ENCODE results near the gene SLC25A6.
"Not testable (repeated sequence)": the region's sequence is repeated elsewhere in the genome, so short reads cannot be mapped to it uniquely, and the experiment has no call there.

SLC25A6 gene

DNA sequence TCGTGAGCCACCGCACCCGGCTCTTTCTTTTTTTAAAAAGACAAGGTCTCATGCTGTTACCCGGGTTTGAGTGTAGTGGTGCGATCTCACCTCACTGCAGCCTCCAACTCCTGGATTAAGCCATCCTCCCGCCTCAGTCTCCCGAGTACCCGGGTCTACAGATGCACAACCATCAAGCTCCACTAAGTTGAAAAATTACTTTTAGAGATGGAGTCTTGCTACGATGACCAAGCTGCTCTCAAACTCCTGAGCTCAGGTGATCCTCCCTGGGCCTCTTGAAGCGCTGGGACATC, 2.0 kb downstream of the SLC25A6 start:
- DNase-seq (ENCODE audit: low read depth) = no peak

DNA sequence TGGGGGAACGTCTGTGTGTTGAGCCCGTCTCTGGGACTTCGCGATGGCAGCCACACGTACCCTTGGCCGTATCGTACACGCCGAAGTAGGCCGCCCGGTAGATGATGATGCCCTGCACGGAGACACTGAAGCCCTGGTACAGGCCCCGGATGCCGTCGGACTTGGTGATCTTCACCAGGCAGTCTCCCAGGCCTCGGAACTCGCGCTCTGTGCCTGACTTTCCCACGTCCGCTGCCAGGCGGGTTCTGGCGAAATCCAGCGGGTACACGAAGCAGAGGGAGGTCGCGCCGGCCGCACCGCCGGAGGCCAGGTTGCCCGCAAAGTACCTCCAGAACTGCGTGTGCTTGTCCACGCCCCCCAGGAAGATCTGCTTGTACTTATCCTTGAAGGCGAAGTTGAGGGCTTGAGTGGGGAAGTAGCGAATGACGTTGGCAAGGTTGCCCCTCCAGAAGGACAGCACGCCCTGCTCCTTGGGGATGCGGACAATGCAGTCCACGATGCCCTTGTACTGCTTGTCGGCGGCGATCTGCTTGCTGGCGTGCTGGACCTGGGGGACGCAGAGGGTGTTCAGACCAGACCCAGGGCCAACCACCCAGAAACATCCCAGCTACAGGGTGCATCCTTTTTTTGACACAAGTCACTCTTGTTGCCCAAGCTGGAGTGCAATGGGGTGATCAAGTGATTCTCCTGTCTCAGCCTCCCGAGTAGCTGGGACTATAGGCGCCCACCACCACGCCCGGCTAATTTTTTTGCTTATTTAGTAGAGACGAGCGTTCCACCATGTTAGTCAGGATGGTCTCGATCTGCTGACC, 2.5 kb downstream of the SLC25A6 start:
- DNase-seq (ENCODE audit: low read depth) = no peak

DNA sequence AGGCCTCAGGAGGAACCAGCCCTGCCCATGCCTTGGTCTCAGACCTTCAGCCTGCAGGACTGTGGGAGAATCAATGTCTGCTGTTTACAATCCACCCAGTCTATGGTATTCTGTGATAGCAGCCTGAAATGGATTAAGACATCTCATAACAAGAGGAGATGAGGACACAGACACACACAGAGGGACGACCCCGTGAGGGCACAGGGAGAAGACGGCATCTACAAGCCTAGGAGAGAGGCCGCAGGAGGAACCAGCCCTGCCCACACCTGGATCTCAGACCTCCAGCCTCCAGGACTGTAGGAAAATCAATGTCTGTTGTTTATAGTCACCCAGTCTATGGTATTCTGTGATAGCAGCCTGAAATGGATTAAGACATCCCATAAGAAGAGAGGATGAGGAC, 3.3 kb downstream of the SLC25A6 start:
- DNase-seq (ENCODE audit: low read depth) = no peak

DNA sequence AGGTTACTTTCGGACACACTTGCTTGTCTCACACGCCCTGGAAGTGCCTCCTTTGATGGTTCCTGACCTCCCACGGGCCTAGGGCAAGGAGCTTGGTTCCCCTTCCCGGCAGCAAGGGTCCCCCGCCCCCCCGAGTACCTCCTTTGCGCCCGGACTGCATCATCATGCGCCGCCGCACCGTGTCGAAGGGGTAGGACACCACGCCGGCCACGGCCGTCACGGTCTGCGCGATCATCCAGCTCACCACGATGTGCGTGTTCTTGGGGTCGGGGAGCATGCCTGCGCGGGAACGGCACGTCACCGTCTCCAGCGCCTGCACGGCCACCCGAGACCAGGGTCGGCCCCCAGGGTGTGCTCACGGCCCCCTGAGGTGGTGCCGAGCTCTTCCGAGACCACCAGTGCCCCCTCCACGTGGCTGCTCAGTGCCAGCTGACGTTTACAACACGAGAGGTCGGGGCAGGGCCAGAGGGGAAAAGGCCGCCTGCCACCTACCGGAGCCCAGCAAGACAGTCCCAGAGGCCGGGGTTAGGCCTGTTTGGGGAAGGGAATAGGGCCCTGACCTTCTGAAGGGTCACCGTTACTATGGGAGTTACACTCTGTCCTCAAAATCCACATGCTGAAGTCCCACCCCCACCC, 4.7 kb downstream of the SLC25A6 start:
- DNase-seq (ENCODE audit: low read depth) = no peak

DNA sequence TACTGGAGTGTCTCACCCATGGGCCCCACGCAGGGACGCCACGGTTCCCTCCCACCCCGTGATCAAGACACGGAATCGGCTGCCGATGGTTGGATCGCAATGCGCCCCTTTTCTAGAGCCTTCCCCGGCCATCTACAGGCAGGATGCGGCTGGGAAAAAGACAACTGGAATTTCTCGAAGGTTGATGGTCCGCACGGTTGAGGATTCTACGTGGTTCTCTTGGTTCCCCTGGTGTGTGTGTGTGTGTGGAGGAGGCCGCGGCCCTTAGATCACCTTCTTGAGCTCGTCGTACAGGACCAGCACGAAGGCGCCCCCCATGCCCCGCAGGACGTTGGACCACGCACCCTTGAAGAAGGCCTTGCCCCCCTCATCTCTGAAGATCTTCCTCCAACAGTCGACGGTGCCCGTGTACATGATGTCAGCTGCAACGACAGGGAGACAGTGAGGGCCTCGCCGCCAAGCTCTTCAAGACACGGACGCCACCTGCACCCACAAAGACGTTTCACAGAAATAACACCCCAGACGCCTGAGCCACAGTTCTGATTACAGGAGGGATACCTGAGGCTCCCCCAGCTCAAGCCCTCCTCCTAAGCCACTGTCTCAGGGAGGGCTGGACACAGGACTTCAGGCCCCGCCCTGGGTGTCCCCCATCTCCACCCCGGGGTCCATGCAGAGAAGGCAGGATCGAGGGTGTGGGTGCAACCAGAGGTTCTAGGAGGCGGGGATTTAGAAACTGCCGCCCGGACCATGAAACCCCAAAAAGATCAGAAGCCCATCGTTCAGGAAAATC, 5.4 kb downstream of the SLC25A6 start:
- no peak for DNase-seq (ENCODE audit: low read depth)

DNA sequence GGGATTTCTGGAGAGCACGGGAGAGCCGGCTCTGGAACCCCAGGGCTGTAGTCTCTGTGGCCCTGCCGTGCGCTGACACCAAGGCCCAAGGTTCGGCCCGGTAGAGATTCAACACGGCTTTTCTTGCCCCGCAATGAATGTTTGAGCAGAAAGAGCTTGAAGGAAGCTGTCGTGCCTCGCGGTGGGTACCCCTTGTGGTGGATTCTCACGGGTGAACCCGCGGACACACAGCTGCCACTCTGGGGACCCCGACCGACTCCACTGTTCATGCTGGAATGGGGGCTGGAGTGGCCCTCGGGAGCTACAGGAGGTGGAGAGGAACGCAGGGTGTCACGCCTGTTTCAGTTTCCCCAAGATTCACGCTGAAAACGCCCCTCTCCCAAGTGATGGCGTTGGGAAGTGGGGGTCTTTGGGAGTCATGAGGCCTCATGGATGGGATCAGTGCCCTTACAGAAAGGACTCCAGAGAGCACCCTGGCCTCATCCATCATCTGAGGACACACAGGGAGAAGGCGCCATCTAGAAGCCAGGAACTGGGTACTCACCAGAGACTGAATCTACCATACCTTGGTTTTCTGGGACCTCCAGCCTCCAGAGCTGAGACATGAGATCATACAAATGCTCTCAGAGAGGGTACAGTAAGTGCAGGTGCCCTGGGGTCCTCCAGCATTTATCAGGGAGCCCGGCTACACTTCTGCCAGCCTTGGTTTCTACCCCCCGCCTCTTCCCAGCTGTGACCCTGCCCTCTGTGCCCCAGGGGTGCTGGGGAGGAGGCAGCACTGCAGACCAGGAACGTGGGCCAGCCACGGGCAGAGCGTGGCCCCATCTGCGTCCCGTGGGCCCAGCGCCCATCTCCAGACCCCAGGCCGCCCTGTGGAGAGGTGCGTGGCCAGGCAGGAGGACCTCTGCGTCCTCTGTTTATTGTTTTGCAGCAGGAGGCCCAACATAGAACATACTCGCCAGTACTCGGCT, 6.4 kb downstream of the SLC25A6 start:
- no peak for DNase-seq (ENCODE audit: low read depth)

DNA sequence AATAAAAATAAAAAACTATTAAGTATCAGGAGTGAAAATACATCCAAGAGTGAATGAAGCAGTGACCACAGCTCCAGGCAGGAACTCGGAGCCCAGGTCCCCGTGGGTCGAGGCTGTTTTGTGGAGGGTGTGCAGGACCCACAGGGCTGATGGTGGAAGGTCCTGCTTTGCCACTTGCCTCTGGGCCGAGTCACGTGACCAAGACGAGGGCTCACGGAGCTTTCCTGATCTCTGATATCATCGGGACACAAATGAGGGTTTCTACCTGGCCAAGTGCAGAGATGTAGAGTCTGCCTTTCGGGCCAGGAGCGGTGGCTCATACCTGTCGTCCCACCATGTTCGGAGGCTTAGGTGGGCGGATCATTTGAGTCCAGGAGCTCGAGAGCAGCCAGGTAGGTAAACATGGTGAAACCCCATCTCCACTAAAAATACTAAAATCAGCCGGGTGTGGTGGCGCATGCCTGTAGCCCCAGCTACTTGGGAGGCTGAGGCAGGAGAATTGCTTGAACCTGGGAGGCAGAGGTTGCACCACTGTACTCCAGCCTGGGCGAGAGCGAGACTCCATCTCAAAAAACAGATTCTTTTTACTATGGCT, 7.2 kb downstream of the SLC25A6 start:
- DNase-seq (ENCODE audit: low read depth) = no peak

DNA sequence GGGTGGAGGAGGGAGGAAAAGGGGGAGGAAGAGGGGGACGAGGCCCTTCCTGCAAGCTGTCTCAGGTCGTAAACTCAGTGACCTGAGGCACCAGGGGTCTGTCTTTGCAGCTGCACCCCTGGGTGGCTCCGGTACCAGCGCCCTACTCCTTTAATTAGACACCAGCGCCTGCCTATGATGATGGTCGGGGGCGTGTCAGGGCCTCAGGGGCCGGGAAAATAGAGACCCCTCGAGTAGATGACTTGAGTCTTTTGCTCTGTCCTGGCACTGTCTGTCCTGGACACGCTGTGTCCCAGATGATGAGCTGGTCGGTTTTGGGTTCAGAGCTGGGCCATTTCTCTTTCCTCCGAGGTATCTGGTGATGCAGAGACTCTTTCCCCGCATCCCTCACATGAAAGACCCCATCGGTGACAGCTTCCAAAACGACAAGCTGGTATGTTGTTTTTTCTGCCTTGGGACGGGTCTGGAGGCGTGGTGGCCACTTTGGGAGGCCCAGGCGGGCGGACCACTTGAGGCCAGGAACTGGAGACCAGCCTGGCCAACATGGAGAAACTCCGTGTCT, 11.2 kb downstream of the SLC25A6 start:
- DNase-seq (ENCODE audit: low read depth) = no peak

DNA sequence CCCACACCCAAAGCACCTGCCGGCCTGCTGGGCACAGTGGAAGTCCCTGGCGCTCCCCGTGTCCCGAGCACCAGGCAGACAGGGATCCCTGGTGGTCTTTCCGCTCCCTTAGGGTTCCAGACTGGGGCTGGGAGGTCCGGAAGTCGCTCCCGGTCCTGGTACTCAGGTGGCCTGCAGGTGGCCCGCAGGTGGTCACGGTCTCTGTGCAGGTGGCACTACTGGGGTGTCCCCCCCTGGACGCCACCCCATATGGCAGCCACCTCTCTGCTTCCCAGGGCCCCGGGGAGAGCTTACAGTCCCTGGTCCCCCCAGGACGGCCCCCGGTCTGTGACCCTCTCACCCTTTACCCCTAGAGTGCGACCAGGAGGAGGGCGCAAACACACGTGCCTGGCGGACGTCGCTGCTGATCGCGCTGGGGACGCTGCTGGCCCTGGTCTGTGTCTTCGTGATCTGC, 13.6 kb downstream of the SLC25A6 start:
- DNase-seq (ENCODE audit: low read depth) = no peak

DNA sequence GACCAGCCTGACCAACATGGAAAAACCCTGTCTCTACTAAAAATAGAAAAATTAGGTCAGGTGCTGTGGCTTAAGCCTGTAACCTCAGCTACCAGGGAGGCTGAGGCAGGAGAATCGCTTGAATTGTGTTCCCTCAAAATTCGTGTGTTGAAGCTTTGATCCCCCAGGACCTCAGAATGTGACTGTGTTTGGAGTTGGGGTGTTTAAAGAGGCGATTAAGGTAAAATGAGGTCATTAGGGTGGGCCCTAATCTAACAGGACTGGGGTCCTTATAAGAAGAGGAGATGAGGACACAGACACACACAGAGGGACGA, 23.6 kb downstream of the SLC25A6 start:
- DNase-seq (ENCODE audit: low read depth) = no peak

DNA sequence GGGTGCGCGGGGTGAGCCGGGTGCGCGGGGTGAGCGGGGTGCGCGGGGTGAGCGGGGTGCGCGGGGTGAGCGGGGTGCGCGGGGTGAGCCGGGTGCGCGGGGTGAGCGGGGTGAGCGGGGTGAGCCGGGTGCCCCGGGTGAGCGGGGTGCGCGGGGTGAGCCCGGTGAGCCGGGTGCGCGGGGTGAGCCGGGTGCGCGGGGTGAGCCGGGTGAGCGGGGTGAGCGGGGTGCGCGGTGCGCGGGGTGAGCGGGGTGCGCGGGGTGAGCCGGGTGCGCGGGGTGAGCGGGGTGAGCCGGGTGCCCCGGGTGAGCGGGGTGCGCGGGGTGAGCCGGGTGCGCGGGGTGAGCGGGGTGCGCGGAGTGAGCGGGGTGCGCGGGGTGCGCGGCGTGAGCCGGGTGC, 25.6 kb downstream of the SLC25A6 start:
- DNase-seq (ENCODE audit: low read depth) = not testable (repeated sequence)

DNA sequence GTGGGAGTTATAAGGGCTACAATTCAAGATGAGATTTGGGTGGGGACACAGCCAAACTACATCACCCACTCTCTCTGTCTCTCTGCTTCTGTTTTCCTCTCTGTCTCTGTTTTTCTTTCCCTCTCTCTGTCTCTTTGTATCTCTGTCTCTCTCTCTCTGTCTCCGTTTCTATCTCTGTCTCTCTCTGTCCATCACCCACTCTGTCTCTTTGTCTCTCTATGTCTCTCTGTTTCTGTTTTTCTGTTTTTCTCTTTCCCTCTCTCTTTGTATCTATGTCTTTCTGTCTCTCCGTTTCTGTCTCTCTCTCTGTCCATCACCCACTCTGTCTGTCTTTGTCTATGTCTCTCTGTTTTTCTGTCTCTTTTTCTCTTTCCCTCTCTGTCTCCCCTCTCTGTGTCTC, 30.0 kb downstream of the SLC25A6 start:
- no peak for DNase-seq (ENCODE audit: low read depth)

DNA sequence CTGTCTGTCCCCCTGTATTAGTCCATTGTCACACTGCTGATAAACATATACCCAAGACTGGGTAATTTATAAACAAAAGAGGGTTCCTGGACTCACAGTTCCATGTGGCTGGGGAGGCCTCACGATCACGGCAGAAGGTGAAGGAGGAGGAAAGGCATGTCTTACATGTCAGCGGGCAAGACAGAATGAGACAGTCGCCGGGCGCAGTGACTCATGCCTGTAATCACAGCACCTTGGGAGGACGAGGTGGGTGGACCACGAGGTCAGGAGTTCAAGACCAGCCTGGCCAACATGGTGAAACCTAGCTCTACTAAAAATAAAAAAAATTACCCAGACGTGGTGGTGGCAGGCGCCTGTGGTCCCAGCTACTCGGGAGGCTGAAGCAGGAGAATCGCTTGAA, 30.6 kb downstream of the SLC25A6 start:
- DNase-seq (ENCODE audit: low read depth) = no peak

DNA sequence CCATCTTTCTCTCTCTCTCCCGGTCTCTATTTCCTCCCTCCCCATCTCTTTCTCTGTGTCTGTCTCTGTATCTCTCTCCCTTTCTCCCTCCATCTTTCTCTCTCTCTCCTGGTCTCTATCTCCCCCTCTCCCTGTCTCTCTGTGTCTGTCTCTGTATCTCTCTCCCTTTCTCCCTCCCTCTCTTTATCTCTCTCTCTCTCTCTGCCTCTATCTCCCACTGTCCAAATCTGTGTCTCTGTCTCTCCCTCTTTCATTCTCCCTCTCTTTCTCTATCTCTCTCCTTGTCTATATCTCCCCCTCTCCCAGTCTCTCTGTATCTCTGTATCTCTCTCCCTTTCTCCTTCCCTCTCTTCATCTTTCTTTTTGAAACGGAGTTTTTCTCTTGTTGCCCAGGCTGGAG, 31.7 kb downstream of the SLC25A6 start:
- DNase-seq (ENCODE audit: low read depth) = no peak

DNA sequence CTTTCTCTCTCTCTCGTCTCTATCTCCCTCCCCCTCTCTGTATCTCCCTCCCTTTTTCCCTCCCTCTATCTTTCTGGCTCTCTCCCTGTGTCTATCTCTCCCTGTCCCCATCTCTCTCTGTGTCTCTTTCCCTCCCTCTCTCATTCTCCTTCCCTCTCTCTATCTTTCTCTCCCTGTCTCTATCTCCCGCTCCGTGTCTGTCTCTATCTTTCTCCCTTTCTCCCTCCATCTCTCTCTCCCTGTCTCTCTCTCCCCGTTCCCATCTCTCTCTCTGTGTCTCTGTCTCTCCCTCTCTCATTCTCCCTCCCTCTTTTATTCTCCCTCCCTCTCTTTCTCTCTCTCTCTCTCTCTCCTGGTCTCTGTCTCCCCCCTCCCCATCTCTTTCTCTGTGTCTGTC, 32.4 kb downstream of the SLC25A6 start:
- DNase-seq (ENCODE audit: low read depth) = no peak

DNA sequence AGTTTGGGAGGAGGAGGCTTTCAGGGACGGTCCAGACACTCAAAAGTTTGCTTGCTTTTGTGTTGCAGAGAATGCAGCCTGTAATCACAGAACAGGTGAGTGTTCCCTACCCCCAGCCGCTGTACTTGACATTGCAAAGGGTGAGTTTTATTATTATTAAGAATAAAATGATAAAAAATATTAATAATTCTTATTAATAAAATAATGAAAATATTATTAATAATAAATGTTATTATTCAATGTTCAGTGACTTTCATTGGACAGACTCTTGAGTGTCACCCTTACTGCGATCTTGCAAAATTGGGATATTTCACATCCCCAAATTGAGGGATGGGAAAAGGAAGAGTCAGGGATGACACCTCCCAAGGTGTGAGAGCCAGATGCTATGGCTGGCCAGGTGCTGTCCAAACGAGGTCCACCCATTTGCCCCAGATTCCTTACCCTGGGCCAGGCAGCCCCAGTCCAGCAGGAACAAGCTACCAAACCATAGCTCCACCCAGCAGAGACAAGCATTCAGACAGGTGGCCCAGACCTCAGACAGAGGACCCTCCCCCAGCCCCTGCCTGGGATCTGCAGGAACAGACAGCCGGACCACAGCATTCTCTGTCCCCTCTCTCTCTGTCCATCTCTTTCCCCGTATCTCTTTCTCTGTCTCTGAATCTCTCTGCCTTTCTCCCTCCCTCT, 33.0 kb downstream of the SLC25A6 start:
- DNase-seq (ENCODE audit: low read depth) = no peak

DNA sequence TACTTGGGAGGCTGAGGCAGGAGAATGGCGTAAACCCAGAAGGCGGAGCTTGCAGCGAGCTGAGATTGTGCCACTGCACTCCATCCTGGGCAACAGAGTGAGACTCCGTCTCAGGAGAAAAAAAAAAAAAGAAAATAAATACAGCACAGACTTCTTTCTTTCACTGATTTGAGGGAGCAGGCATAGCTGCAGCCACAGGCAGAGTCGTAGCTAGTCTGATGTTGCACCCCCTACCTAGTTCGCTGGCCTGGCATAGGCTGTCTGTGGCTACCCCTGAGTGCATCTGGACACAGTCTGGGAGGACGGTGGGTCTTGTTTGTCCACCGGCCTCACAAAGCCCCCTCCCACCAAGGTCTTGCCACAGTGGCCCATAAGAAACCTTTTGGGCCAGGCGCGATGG, 33.9 kb downstream of the SLC25A6 start:
- DNase-seq (ENCODE audit: low read depth) = no peak

DNA sequence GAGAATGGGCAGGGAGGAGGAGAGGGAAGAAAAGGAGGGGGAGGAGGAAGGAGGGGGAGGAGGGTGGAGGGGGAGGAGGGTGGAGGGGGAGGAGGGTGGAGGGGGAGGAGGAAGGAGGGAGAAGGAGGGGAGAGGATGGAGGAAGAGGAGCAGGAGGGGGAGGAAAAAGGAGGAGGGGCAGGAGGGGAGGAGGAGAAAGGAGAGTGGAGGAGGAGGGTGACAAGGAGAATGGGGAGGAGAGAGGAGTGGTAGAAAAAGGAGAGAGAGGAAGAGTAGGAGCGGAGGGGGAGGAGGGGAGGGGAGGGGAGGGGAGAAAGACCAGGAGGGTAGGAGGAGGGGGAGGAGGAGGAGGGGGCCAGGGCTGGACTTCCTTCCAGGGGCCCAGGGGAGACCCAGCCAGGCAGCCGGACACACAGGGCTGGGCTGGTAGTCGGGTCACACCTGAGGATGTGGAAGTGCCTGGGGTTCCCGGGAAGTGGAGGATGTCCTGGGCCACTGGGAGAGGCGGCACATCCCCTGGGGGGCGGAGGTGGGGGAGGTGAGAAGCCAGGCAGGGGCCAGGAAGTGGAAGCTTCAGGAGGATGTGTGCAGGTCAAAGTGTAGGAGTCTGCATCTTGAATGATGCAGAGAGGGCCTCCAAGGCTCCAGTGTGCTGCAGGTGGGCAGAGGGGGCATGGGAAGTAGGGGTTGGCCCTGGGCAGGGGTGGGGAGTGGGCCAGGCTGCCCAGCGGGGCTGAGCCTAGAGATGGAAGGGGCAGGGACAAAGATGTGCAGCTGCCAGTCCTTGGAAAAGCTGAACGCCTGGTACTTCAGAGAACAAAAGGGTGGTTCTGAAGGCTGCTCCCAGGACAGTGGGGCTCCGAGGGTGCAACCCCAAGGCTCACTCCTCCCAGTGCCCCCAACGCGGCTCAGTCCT, 36.5 kb downstream of the SLC25A6 start:
- DNase-seq (ENCODE audit: low read depth) = no peak
